Medulla oblongata (tissue), 1 donor: ENCODE results near the gene TUBB6.
A peak's percentile ranks its signal among the peaks of the same experiment; 100 is the strongest.

Source experiments
- DNase-seq: peaks from one replicate; pipeline ENCODE4 v3.0.0-alpha.2; 2015; ENCODE audit errors: extremely low spot score

Gene TUBB6

DNA sequence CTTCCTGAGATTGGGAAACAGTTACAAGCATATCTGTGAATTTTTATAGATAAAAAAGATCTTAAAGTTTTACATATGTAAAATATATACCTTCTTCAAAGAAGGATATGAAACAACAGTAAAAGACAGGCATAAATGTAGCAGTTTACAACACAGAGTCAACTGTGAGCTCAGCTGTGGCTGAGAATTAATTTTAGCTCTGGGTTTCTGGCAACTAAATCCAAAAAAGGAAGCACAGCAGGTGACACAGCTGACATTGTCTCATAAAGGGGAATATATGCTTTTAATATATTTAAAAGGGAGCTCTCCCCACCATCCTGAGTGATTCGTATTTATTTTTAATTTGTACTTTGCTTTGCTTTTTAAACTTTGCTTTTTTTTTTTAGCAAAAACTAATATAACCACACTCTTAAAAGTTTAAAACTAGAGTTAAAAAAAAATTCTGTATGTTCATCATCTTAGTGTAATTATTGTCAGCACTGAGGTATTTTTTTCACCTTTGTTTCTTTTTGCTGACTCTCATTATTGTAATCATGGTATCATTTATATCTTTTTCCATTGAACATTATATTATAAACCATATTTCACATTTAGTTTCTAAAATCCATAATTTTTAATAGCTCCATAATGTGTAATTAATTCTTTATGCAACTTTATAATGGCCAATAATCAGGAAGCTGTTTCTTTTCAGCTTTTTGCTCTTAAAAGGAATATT is 6.7 kb downstream of the TUBB6 start:
- no peak for DNase-seq

GRCh38 chr18:12315490-12315889 is 7.4 kb downstream of the TUBB6 start:
- DNase-seq = no peak

- no peak for DNase-seq
Measured at GRCh38 chr18:12315911-12316310, 7.9 kb downstream of the TUBB6 start.

GRCh38 chr18:12317664-12318333 is 9.8 kb downstream of the TUBB6 start:
- DNase-seq = no peak

DNA sequence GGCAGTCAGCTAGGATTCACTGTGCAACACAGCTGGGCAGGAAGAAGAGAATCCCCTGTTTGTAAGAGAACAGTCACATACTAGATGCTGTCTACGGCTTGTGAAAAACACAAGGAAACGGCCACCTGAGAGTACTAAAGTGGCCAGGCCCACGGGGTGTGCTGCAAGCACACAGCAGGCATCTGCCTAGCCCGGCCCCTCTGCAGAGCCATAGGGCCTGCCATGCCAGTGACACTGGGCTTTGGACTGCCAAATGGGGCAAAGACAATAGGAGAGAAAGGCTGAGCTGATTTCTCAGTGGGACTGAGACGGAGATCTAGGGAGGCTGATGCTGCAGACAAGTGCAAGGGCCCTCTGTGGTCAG is 10.3 kb downstream of the TUBB6 start:
- no peak for DNase-seq

GRCh38 chr18:12318857-12319256 is 10.8 kb downstream of the TUBB6 start:
- DNase-seq = no peak

- no peak for DNase-seq
Measured at GRCh38 chr18:12321333-12321732, 13.3 kb downstream of the TUBB6 start.

DNA sequence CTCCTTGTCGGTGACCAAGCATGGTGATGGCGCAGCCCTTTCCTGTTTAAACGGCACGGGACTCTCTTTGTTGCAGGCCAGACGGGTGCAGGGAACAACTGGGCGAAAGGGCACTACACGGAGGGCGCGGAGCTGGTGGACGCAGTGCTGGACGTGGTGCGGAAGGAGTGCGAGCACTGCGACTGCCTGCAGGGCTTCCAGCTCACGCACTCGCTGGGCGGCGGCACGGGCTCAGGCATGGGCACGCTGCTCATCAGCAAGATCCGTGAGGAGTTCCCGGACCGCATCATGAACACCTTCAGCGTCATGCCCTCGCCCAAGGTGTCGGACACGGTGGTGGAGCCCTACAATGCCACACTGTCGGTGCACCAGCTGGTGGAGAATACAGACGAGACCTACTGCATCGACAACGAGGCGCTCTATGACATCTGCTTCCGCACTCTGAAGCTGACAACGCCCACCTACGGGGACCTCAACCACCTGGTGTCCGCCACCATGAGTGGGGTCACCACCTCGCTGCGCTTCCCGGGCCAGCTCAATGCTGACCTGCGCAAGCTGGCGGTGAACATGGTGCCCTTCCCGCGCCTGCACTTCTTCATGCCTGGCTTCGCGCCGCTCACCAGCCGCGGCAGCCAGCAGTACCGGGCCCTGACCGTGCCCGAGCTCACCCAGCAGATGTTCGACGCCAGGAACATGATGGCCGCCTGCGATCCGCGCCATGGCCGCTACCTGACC is 17.1 kb downstream of the TUBB6 start:
- no peak for DNase-seq

GRCh38 chr18:12325726-12326245 is 17.7 kb downstream of the TUBB6 start:
- no peak for DNase-seq

- no peak for DNase-seq
Measured at GRCh38 chr18:12326711-12327460, 18.8 kb downstream of the TUBB6 start.

DNA sequence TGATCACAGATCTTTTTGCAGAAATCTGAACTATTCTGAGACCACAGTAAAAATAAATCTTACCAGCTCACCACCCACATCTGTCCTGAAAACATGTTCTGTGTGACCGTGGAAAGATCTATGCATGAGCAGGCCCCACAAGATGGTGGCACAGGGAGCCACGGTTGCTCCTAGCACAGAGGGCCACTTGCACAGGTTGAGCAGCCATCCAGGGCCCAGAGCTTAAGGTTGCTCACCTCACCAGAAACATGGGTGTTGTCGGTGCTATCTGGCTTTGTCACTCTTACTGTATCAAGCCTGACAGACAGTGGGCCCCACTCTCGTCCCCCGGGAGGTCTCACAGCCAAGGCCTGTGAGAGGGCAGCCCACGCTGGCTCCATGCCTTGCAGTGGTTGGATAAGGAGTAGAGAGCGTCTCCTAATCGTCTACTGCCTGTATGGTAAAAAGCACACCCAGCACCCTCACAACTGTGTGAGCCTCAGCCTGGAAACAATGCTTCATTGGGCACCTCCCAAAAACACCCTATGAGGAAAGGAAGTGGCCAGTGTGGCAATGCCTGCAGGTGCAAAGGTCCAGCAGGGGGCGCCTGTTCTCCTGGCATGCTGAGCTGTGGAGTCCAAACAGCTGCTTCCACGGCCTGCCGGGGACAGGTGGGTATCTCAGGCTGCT is 19.6 kb downstream of the TUBB6 start:
- DNase-seq = peak; percentile 50

DNA sequence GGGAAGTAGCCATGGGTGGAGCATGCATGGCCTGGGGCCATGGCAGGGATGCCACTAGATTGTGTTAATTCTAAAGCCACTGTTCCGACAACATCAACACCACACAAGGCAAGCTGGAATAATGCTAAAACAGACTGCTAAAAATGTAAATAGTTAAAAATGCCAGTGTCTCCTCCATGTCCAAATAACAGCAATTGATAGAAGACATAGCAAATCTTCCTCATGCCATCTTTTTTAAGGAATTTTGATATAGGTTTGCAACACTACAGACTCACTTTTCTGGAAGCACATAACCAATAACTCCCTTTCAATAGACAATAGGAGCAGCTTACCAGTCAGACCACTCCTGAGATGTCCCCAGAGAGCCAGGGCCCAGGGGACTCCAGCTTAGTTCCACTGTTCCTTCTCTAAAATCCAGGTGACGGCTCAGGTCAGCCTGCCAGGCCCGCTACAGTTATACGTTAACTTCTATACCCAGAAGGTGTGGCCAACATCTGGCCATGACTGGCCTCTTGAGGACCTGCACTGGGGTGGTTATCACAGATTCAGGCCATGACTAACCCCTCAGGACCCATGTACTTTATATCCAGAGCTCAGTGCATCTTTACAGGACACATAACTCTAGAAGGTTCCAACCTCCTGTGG is 20.3 kb downstream of the TUBB6 start:
- no peak for DNase-seq

GRCh38 chr18:12329125-12329698 is 21.2 kb downstream of the TUBB6 start:
- no peak for DNase-seq

DNA sequence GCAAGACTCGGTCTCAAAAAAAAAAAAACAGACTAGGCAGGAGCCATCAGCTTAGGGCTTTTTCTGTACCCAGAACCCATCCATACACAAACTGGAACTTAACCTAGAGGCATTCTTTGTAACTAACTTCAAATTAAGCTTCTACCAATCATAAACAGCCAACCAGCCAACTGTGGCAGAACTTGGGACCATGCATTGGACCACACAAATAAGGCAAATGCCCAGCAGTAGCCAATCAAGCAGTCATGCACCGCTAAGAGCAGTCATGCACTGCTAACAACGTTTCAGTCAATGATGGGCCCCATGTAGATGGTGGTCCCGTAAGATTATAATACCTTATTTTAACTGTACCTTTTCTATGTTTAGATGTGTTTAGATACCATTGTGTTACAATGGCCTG is 22.7 kb downstream of the TUBB6 start:
- no peak for DNase-seq

DNA sequence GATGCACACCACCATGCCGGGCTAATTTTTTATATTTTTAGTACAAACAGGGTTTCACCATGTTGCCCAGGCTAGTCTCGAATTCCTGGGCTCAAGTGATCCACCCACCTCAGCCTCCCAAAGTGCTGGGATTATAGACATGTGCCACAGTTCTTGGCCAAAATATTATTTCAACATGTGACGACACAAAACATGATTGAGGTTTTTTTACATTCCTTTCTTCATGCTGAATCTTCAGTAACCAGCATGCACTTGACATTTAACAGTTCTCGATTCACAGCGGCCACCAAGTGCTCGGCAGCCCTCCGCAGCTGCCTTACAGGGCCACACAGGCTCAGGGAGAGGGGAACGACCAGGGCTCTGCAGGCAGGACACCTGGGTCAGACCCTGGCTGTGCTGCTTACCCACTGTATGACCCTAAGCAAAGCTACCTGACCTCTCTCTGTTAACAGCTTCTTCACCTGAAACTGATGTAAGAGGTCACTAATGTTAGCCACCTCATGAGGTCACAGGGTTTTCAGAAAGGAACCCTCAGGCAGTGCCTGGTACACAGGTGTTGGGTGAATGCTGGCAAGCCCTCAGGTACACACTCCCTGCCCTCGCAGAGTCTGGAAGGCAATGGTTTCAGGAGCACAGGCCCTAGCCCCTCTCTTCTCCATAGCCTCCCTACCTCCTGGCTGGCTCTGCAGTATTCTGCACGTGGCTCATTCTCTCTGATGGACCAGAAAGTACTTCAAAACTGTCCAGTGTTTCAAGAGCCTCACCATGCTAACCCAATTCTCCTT is 25.7 kb downstream of the TUBB6 start:
- DNase-seq = no peak

DNA sequence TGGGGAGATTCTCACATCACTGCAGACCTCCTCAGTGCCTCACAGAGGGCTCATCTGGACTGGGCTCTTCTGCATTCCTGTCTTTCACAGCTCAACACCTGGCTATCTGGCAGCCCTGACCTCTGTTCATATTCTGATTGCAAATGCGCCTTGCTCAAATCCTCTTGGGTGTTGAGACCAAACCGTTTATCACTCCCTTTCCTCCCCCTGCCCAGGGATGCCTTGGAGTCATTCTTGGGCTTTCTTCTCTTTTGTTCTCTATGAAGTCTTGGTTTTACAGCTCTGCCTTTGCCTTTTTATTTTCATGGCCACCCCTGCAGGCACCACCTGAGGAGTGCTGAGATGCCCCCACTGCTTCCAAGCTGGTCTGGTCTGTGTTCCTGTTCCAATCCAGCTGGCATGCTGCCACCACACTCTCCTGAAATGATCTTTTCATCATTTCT is 26.3 kb downstream of the TUBB6 start:
- no peak for DNase-seq

DNA sequence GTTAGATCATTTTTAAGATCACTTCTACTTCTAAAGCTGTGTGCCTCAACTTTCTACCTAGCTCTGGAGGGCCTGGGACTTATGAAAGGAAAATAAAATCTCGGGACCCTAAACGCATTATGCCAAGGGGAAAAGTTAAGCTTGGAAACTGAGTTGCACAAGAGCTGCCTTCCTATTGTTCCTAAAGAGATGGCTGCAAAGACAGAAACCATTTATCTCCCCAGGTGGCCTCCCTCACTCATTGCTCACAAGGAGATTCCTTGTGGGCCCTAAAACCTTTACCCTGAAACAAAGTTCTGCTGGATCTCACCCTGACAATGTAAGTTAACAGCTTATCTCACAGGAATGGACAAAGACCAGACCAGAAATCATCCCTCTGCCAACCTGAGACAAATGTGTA is 26.8 kb downstream of the TUBB6 start:
- no peak for DNase-seq

DNA sequence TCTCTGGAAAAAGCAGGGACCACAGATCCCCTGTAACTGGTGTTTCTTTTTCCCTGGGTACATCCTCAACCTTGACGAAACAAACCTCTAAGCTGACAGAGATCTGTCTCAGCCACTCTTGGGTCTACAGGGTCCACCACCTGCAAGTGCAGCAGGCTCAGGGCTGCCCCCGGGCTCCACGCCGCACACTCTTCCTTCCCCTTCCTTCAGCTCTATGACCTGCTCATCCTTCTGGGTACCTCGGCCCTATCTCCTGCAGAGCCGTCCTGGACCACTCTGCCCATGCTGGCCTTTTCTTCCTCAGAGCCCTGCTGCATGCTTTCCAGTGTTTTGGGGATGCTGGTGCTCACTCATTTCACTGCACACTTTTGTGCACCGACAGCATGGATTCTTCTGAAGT is 27.5 kb downstream of the TUBB6 start:
- no peak for DNase-seq

DNA sequence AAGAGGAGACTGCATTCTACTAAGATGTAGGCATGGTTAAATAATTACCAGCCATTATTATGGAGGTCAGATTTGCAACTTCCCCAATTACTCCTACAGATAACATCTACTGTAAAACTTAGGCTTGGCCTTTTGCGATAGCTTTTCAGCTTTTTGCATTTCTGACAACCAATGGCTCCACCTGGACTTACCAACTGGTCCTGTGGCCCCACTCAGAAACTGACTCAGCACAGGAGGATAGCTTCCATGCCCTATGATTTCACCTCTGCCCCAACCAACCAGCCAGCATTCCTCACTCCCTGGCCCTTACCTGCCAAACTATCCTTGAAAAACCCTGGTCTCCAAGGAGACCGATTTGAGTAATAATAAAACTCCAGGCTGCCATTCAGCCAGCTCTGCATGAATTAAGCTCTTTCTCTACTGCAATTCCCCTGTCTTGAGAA is 28.2 kb downstream of the TUBB6 start:
- no peak for DNase-seq

GRCh38 chr18:12336887-12337286 is 28.8 kb downstream of the TUBB6 start:
- DNase-seq = no peak
